Sigmoid colon (tissue), 7 donors: Measurements from ENCODE around the gene YWHAE. TPM values are rescaled to one million over a fixed set of nuclear protein-coding genes. Genes with fewer than 3 reads are reported as not detected.

ENCODE experiments used
- DNase-seq: peaks from one replicate; pipeline ENCODE4 v3.0.0-alpha.2; 2019
- H3K27ac ChIP-seq, 4 donors: fragments of 200-600 bp; sonication (generic); one replicate each; pipeline ENCODE4 v1.5.1; 2016 to 2019; ENCODE audit warnings: mild to moderate bottlenecking in 1 of 4
- H3K27me3 ChIP-seq, 3 donors: fragments of 200-600 bp; sonication (generic); one replicate each; pipeline ENCODE4 v1.5.1; 2019; ENCODE audit warnings: mild to moderate bottlenecking in 1 of 3
- H3K36me3 ChIP-seq, 4 donors: fragments of 200-600 bp; sonication (generic); one replicate each; pipeline ENCODE4 v1.5.1; 2016 to 2019
- H3K4me1 ChIP-seq, 4 donors: fragments of 200-600 bp; sonication (generic); one replicate each; pipeline ENCODE4 v1.5.1; 2017 to 2019
- H3K4me3 ChIP-seq, 4 donors: fragments of 200-600 bp; sonication (generic); one replicate each; pipeline ENCODE4 v1.5.1; 2017 to 2019; ENCODE audit warnings: mild to moderate bottlenecking in 2 of 4, moderate library complexity in 1 of 4
- H3K9me3 ChIP-seq, 4 donors: fragments of 200-600 bp in 3 of 4; sonication (generic) in 3 of 4; one replicate each; pipeline versions ENCODE4 v1.5.1 to v1.6.1; 2013 to 2019
- EP300 ChIP-seq, 4 donors: sonication (generic); formaldehyde crosslinking; IDR thresholded peaks; one replicate each; pipeline ENCODE4 v1.6.1; 2017; ENCODE audit warnings: antibody characterized with exemption in 4 of 4
- POLR2A ChIP-seq, 2 donors: fragments of 450-650 bp; IDR thresholded peaks; one replicate each; pipeline ENCODE4 v1.6.1; 2016; ENCODE audit warnings: antibody characterized with exemption in 2 of 2, mild to moderate bottlenecking in 2 of 2, moderate library complexity in 2 of 2
- POLR2AphosphoS5 ChIP-seq, 4 donors: sonication (generic); formaldehyde crosslinking; IDR thresholded peaks; one replicate each; pipeline ENCODE4 v1.6.1; 2017; ENCODE audit warnings: antibody characterized with exemption in 4 of 4
- WGBS, 2 donors: extraction: QIAGEN DNeasy Blood & Tissue Kit; methylation state at CpG; one replicate each; pipeline ENCODE4 v1.1.7; 2013; 5-methylcytosine and 5-hydroxymethylcytosine counted together
- intact Hi-C: fragments of 100-400 bp; cut with DNase I; formaldehyde crosslinking; loops from one replicate; pipeline ENCODE4 v1.15.1; 2023
- polyA plus RNA-seq, 3 donors: library from polyadenylated mRNA; stranded (reverse); fragments of 200-250 nt; gene quantifications; one replicate each; pipeline ENCODE4 v1.2.3, GENCODE V29; 2013
- total RNA-seq, 4 donors: library from RNA; depleted of rRNA; stranded (reverse); fragments of >200 nt; gene quantifications; one replicate each; pipeline ENCODE4 v1.1.0, GENCODE V29; 2016
- TF ChIP-seq, protein P1 (sequence below), 4 experiments: fragments of 450-650 bp in 3 of 4; fragments of 200-600 bp in 1 of 4; IDR thresholded peaks; one replicate each; pipeline ENCODE4 v1.5.1; 2016 to 2019; ENCODE audit warnings: antibody characterized with exemption in 4 of 4, mild to moderate bottlenecking in 3 of 4, moderate library complexity in 2 of 4
- donor health status: healthy with polysubstance abuse.
- donor health status: Bipolar disorder and iron deficiency.
- donor health status: healthy.

The YWHAE gene
- total and polyA plus RNA-seq, 7 donors = 312 to 507 (median 378) TPM

DNA sequence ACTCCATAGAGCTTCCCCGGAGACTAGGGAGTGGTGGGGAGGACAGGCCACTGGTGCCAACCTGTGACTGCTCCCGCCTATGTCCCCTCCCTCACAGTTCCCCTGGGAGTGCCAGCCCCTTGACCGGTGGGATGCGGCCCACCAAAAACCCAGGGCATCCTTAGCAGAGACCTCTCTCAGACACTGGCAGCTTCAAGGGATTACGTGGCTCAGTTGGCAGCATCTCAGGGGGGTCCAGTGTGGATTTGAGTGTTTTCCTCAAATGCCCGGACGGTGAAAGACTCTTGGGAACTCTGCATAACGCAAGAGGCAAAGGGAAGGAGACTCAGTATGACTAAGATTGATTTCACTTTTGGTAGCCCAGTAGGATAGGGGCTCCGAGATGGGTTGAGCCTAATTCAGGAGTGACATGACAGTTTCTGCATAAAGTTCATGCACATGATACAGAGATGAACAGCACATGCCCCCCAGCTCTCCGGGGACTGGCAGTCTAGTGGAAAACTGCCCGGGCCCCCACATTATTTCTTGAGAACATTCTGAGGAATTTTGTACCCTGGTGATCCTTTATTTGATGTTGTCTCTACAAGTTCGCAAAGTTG lies 70.2 kb downstream of the YWHAE start:
- Histone ChIP-seq H3K4me3 (no peak overlapping the region), H3K4me1 (peaks cover 0 to 6% (median 2%) of the 10 kb centered on the region in 4 donors), H3K27ac (no peak overlapping the region), H3K27me3 (no peaks in the 10 kb centered on the region), H3K36me3 (no peaks in the 10 kb centered on the region), H3K9me3 (no peaks in the 10 kb centered on the region)
- intact Hi-C loops = no loop called here
- WGBS, 2 donors = 75 to 83% methylated on average over 12 of the region's 12 CpGs
- TF ChIP-seq, protein P1, sequence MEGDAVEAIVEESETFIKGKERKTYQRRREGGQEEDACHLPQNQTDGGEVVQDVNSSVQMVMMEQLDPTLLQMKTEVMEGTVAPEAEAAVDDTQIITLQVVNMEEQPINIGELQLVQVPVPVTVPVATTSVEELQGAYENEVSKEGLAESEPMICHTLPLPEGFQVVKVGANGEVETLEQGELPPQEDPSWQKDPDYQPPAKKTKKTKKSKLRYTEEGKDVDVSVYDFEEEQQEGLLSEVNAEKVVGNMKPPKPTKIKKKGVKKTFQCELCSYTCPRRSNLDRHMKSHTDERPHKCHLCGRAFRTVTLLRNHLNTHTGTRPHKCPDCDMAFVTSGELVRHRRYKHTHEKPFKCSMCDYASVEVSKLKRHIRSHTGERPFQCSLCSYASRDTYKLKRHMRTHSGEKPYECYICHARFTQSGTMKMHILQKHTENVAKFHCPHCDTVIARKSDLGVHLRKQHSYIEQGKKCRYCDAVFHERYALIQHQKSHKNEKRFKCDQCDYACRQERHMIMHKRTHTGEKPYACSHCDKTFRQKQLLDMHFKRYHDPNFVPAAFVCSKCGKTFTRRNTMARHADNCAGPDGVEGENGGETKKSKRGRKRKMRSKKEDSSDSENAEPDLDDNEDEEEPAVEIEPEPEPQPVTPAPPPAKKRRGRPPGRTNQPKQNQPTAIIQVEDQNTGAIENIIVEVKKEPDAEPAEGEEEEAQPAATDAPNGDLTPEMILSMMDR (IDR thresholded peaks at IDR 0.05) = no peak
- TF ChIP-seq POLR2AphosphoS5 (IDR thresholded peaks at IDR 0.05) = no peak
- TF ChIP-seq POLR2A (IDR thresholded peaks at IDR 0.05) = no peak
- no peak for TF ChIP-seq EP300 (IDR thresholded peaks at IDR 0.05)
- DNase-seq = no peak

DNA sequence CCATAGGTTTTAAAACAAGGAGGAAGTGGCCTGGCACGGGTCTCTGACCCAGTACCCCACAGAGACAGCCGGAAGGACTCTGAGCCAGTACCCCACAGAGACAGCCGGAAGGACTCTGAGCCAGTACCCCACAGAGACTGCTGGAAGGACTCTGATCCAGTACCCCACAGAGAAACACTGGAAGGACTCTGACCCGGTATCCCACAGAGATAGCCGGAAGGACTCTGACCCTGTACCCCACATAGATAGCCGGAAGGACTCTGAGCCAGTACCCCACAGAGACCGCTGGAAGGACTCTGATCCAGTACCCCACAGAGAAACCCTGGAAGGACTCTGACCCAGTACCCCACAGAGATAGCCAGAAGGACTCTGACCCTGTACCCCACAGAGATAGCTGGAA lies 71.6 kb downstream of the YWHAE start:
- WGBS, 2 donors = 55 to 63% methylated on average over 7 of the region's 7 CpGs
- peak; percentile 24 for DNase-seq
- Histone ChIP-seq H3K27me3 (no peaks in the 10 kb centered on the region), H3K9me3 (no peaks in the 10 kb centered on the region), H3K4me1 (peaks cover 0 to 6% (median 2%) of the 10 kb centered on the region in 4 donors), H3K36me3 (no peaks in the 10 kb centered on the region), H3K4me3 (no peak overlapping the region), H3K27ac (no peak overlapping the region)
- intact Hi-C loops = no loop called here
- TF ChIP-seq, protein P1 (IDR thresholded peaks at IDR 0.05) = no peak
- TF ChIP-seq EP300 (IDR thresholded peaks at IDR 0.05) = no peak
- no peak for TF ChIP-seq POLR2AphosphoS5 (IDR thresholded peaks at IDR 0.05)
- no peak for TF ChIP-seq POLR2A (IDR thresholded peaks at IDR 0.05)

DNA sequence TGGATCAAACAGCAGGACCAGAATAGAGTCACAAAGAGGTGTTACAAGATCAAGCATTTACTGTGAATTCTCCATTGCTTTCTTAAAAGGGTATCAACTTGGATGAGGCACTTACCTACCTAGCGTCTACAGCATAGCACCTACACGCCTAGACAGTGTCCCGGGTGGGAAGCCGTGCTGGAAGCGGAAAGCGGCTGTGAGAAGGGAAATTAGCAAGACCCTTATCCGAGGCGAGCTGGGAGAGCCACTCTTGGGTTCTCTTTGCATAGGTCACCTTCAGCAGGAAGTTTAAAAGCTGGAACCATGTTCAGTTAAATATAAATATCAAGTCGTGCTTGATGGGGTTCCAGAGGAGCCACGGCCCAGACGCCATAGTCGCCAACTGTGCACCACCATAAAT lies 74.3 kb downstream of the YWHAE start:
- intact Hi-C loops = no loop called here
- peak; percentile 33 for DNase-seq
- no peaks in the 10 kb centered on the region for H3K4me1 ChIP-seq
- no peaks in the 10 kb centered on the region for H3K36me3 ChIP-seq
- 74 to 77% methylated on average over 12 of the region's 12 CpGs for WGBS, 2 donors
- H3K4me3 ChIP-seq = no peak overlapping the region
- TF ChIP-seq EP300 (IDR thresholded peaks at IDR 0.05) (no peak), POLR2AphosphoS5 (IDR thresholded peaks at IDR 0.05) (no peak), POLR2A (IDR thresholded peaks at IDR 0.05) (no peak)
- TF ChIP-seq, protein P1 (IDR thresholded peaks at IDR 0.05) = no peak
- no peak overlapping the region for H3K27ac ChIP-seq
- no peaks in the 10 kb centered on the region for H3K9me3 ChIP-seq
- H3K27me3 ChIP-seq = no peaks in the 10 kb centered on the region

DNA sequence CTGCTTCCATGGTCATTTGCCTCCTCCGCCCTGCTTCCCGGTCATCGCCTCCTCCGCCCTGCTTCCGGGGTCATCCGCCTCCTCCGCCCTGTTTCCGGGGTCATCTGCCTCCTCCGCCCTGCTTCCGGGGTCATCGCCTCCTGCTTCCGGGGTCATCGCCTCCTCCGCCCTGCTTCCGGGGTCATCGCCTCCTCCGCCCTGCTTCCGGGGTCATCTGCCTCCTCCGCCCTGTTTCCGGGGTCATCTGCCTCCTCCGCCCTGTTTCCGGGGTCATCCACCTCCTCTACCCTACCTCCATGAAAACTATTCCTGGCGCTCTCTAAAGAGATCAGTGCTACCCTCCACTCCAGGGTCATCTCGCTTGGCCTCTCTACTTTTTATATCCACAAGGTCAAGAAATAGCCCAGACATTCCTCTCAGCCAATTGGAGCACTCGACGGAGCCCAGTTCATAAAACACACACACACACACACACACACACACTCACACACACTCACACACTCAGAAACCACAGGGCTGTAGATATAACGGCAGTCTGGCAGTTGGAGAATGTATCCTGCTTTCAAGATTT lies 75.7 kb downstream of the YWHAE start:
- 73 to 79% methylated on average over 27 of the region's 27 CpGs for WGBS, 2 donors
- intact Hi-C loops = no loop called here

More for the DNA sequence above, 75.7 kb downstream of the YWHAE start:
- TF ChIP-seq EP300 (IDR thresholded peaks at IDR 0.05) (no peak), POLR2AphosphoS5 (IDR thresholded peaks at IDR 0.05) (no peak), POLR2A (IDR thresholded peaks at IDR 0.05) (no peak)
- TF ChIP-seq, protein P1 (IDR thresholded peaks at IDR 0.05) = no peak
- Histone ChIP-seq H3K9me3 (no peaks in the 10 kb centered on the region), H3K27me3 (peaks cover 0 to 3% (median 0%) of the 10 kb centered on the region in 3 donors), H3K36me3 (no peaks in the 10 kb centered on the region), H3K4me3 (no peak overlapping the region), H3K4me1 (no peaks in the 10 kb centered on the region), H3K27ac (no peak overlapping the region)
- peak; percentile 41 for DNase-seq
